Islet precursor cell (in vitro differentiated cells): ENCODE data around the gene MPRIP.
"Not testable (repeated sequence)": the region's sequence is repeated elsewhere in the genome, so short reads cannot be mapped to it uniquely, and the experiment has no call there.

Experiments
- DNase-seq: peaks from one replicate; pipeline ENCODE4 v3.0.0-alpha.2; 2018

The MPRIP gene

GRCh38 chr17:17151541-17151940, 109.3 kb downstream of the MPRIP start:
- no peak for DNase-seq

- DNase-seq: no peak
Observed at GRCh38 chr17:17151962-17152361, 109.7 kb downstream of the MPRIP start.

DNA sequence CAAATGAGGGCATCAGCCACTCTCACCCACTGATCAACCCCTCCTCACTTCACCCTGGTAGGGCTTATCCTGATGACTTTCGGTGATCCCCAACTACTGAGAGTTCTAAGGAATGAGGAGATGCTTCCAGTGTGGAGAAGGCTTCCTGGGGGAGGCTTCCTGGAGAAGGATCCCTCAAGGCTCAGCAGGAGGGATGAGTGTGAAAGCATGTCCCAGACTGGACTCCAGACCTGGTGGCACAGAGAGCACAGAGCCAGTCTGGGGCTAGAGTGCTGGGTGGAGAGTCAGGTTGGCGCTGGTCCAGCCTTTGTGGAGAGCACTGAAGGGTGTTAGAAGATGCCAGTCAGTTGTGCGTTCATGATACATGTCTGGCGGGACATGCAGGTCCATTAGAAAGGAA, 110.1 kb downstream of the MPRIP start:
- no peak for DNase-seq

DNA sequence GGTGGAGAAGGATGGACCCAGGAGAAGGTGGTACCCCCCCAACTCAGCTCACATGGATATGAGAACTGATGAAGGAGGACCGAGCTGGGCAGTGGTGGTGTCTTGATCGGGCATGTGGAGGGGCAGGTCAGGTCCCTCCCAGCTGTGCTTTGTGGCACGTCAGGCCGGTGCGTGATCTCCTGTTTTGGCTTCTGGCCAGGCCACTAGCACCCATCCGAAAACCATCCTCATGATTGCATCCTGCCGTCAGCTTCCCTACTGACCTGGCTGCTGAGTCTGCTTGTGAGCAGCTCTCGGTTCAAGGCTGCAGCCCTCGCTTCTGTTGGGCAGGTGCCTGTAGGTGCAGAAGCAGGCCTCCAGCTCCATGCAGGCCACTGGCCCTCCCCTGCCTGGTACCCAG, 110.8 kb downstream of the MPRIP start:
- DNase-seq: no peak

GRCh38 chr17:17153709-17154108, 111.5 kb downstream of the MPRIP start:
- DNase-seq: no peak

DNA sequence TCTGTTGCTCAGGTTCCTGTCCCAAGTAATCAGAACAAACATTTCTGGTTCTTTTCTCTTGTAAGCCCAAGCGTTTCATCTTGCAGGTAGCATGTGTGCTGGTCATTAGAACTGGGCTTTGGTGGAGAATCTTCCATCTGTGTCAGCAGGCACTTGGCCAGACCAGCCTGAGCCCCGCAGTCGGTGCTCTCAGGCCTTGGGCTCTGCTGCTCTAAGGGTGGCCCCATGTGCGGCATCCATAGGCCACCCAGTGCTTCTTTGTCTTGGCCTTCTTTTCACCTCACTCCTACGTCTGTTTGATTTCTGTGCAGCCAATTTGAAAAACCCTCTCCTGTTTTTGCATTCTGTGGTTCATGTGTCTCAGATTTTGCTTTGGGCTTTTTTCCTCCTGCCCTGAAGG, 112.3 kb downstream of the MPRIP start:
- no peak for DNase-seq

- DNase-seq: no peak
Observed at GRCh38 chr17:17154981-17155380, 112.7 kb downstream of the MPRIP start.

DNA sequence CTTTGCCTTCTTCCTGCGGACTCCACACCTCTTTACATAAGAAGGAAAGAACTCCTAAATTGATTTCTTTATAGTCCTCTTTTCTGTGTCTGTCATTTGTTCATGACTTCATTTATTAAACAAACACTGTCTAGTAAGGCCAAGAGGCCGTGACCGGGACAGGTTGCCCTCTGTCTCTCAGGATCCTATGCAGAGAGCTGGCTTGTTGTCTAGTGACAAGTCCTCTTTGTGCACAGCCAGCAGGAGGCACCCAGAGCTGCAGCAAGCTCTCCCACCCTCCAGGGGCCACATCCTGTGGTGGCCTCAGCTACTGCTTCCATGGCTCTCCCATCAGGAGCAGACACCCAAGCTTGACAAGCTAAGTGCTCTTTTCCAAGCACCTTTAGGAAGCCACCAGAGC, 113.3 kb downstream of the MPRIP start:
- no peak for DNase-seq

DNA sequence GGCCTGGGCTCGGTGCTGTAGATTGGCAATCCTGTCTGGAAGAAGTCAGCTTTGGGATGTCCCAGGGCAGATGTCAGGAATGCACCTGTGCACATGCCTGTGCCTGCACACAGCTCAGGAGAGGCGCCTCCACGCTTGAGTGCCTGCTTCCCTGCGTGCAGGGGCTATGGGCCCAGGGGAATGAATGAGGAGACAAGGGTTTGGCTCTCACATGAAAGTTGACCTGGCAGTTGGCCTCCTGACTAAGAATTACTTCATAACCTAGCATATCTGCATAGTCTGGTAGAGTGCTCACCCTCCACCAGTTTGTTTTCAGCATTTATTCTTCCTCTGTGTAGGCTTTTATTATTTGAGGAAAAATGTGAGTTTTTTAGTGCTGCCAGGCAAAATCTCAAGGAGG, 113.8 kb downstream of the MPRIP start:
- no peak for DNase-seq

- no peak for DNase-seq
Observed at GRCh38 chr17:17156511-17156910, 114.3 kb downstream of the MPRIP start.

GRCh38 chr17:17157041-17157440, 114.8 kb downstream of the MPRIP start:
- no peak for DNase-seq

GRCh38 chr17:17158506-17158905, 116.2 kb downstream of the MPRIP start:
- not testable (repeated sequence) for DNase-seq

DNA sequence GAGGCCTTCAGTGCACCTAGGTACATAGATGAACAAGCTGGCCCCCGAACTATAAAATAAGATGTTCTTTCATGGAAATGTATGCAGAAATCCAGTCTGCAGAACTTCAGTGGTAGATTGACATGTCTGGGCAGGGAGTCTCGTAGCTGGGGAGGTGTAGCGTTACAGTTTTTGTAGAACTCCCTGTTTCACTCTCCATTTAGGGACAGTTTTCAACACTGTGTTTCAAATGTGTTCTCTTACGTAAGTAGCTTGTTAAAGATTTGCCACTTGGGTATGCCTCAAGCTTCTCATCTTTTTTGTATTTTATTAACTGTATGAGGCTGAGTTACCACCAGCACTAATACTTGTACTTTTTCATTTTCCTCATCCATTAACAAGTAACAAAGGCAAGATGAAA, 117.3 kb downstream of the MPRIP start:
- DNase-seq: no peak

GRCh38 chr17:17161121-17161520, 118.9 kb downstream of the MPRIP start:
- no peak for DNase-seq

- DNase-seq: no peak
Observed at GRCh38 chr17:17161759-17162158, 119.5 kb downstream of the MPRIP start.

DNA sequence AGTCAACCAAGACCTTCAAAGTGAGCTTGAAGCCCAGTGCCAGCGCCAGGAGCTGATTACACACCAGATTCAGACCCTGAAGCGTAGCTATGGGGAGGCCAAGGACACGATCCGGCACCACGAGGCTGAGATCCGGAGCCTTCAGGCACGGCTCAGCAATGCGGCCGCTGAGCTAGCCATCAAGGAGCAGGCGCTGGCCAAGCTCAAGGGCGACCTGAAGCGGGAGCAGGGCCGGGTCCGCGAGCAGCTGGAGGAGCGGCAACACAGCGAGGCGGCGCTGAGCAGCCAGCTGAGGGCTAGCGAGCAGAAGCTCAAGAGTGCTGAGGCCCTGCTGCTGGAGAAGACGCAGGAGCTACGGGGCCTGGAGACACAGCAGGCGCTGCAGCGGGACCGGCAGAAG, 121.9 kb downstream of the MPRIP start:
- no peak for DNase-seq

DNA sequence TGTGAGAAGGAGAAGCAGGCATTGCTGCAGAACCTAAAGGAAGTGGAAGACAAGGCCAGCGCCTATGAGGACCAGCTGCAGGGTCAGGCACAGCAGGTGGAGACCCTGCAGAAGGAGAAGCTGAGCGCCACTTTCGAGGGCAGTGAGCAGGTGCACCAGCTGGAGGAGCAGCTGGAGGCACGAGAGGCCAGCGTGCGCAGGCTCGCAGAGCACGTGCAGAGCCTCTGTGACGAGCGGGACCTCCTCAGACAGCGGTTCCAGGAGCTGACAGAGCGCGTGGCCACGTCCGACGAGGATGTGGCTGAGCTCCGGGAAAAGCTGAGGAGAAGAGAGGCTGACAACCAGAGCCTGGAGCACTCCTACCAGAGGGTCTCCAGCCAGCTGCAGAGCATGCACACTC, 122.4 kb downstream of the MPRIP start:
- DNase-seq: no peak

DNA sequence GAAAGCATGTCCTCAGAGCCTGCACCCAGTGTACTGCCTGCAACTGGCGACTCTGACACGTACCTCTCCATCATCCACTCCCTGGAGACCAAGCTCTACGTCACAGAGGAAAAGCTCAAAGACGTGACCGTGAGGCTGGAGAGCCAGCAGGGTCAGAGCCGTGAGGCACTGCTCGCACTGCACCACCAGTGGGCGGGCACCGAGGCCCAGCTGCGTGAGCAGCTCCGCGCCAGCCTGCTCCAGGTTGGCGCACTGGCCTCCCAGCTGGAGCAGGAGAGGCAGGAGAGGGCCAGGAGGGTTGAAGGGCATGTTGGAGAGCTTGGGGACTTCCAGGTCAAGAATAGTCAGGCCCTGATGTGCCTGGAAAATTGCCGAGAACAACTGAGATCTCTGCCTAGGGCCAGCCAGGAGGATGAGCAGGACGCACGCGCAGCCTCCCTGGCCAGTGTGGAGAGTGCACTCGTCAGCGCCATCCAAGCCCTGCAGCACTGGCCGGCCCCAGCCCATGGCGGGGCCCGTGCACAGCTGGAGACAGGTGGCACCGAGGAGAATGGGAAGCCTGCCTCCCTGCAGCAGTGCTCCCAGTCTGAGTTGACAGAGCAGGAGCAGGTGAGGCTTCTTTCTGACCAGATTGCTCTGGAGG, 123.5 kb downstream of the MPRIP start:
- no peak for DNase-seq

GRCh38 chr17:17166446-17166845, 124.2 kb downstream of the MPRIP start:
- no peak for DNase-seq

DNA sequence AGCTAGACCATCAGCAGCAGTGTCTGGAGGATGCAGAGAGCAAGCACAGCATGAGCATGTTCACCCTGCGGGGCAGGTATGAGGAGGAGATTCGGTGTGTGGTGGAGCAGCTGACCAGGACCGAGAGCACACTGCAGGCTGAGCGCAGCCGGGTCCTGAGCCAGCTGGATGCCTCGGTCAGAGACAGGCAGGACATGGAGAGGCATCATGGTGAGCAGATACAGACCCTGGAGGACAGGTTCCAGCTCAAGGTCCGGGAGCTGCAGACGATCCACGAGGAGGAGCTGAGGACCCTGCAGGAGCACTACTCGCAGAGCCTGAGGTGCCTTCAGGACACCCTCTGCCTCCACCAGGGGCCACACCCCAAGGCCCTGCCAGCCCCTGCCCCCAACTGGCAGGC, 125.1 kb downstream of the MPRIP start:
- DNase-seq: no peak

DNA sequence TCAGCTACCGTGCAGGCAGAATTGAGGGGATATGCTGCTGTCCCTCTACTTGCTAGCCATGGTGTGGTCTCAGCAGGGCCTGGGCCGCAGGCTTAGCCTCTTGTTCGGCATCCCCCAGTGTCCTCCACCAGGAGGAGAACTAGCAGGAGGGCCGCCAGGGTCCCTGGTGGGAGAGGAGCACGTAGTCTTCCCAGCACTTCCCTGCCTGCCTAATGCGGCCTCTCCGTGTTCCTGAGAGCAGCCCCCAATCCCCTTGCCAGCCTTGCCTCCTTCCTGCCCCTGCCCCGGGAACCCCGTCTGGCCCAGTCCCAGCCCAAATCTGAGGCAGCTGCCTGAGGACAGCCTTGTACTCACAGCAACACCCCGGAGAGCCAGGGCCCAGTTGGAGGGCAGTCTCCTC, 125.7 kb downstream of the MPRIP start:
- no peak for DNase-seq

DNA sequence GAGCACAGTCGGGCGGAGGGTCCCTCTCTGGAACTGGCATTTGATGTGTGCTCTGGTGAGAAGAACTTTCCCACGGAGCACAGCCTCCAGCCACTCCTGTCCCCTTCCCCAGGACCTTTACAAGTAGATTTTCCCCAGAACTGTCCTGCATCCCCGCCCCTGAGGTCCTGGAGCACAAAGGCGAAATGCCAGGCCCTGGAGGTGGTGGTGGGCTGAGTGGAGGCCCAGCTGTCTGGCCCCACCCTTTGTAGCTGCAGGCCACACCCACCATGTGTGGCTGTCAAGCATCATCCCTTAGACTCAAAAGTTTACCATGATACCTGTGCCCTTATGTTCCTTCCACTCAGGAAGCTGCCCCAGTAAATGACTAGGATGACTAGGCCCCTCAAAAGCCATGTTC, 126.1 kb downstream of the MPRIP start:
- DNase-seq: no peak

GRCh38 chr17:17169396-17169795, 127.1 kb downstream of the MPRIP start:
- no peak for DNase-seq

- no peak for DNase-seq
Observed at GRCh38 chr17:17170346-17170985, 128.2 kb downstream of the MPRIP start.

GRCh38 chr17:17171186-17171585, 128.9 kb downstream of the MPRIP start:
- no peak for DNase-seq
